GM12878 (cell line): ENCODE measurements around the gene PLEK2. TPM values are rescaled to one million over a fixed set of nuclear protein-coding genes. Genes with fewer than 3 reads are reported as not detected.

Experiments used
- ATAC-seq: fragments of 200-7000 bp; cut with Tn5 transposase; 3 replicates; pipeline ENCODE4 v1.9.1; 2020; ENCODE audit warnings: mild to moderate bottlenecking, moderate library complexity
- BruUV-seq: library from RNA; stranded (reverse); fragments of 400-500 nt; replicated peaks from 2 replicates; lab custom pipeline; 2021; lab: Mats Ljungman, UMichigan
- CTCF ChIA-PET: fragments of 300-600 bp; sonication (Branson Sonifier 250); formaldehyde crosslinking; extraction: SDS; loops from one replicate; lab custom pipeline; 2021; ENCODE audit warnings: inconsistent platforms; lab: Yijun Ruan, JAX
- POLR2A ChIA-PET: fragments of 350-600 bp; formaldehyde crosslinking; extraction: SDS; loops from one replicate; lab custom pipeline; 2021; ENCODE audit warnings: inconsistent platforms; lab: Charles Lee
- RAD21 ChIA-PET: fragments of 300-600 bp; sonication (Branson Sonifier 250); formaldehyde crosslinking; loops from one replicate; lab custom pipeline; 2023; ENCODE audit warnings: antibody characterized with exemption; ENCODE audit not compliant: unreplicated experiment; lab: Charles Lee
- SMC1A ChIA-PET: fragments of 300-600 bp; sonication (Branson Sonifier 250); formaldehyde crosslinking; loops from one replicate; lab custom pipeline; 2023; ENCODE audit not compliant: unreplicated experiment, uncharacterized antibody; lab: Charles Lee
- DNase-seq: peaks from one replicate; pipeline ENCODE4 v3.0.0-alpha.2; 2011; ENCODE audit warnings: low read depth, low spot score
- FAIRE-seq: peaks from 3 replicates; lab custom pipeline; 2011; peaks lifted over from hg19 to GRCh38; lab: Jason Lieb, UNC
- H2AFZ ChIP-seq: 2 replicates; pipeline ENCODE4 v1.6.0; 2011; ENCODE audit warnings: low read depth, low read length, control low read depth; ENCODE audit not compliant: control insufficient read depth
- H3K27ac ChIP-seq: 2 replicates; pipeline ENCODE4 v1.5.1; 2011; ENCODE audit warnings: control low read depth; ENCODE audit not compliant: control insufficient read depth, insufficient read depth
- H3K27me3 ChIP-seq, 2 experiments: replicated peaks in 1 of 2; 2 replicates each; pipeline versions ENCODE4 v1.6.0 to v1.6.1; 2011; ENCODE audit warnings: low read length in 1 of 2; ENCODE audit not compliant: control insufficient read depth in 2 of 2, insufficient read depth in 2 of 2
- H3K36me3 ChIP-seq, 2 experiments: 2 replicates each; pipeline ENCODE4 v1.5.1; 2011; ENCODE audit warnings: low read length in 1 of 2; ENCODE audit not compliant: control insufficient read depth in 2 of 2, insufficient read depth in 2 of 2
- H3K4me1 ChIP-seq: 2 replicates; pipeline ENCODE4 v1.6.1; 2011; ENCODE audit warnings: mild to moderate bottlenecking, low read length, moderate library complexity, mixed read lengths; ENCODE audit not compliant: control insufficient read depth, insufficient read depth
- H3K4me2 ChIP-seq: 2 replicates; pipeline ENCODE4 v1.6.0; 2011; ENCODE audit warnings: control low read depth; ENCODE audit not compliant: control insufficient read depth, insufficient read depth
- H3K4me3 ChIP-seq: fragments of 200-600 bp; sonication (generic); 2 replicates; pipeline ENCODE4 v1.5.1; 2016
- H3K79me2 ChIP-seq: 2 replicates; pipeline ENCODE4 v1.6.0; 2011; ENCODE audit warnings: low read length; ENCODE audit not compliant: control insufficient read depth, insufficient read depth
- H3K9ac ChIP-seq: 2 replicates; pipeline ENCODE4 v1.8.0; 2011; ENCODE audit warnings: low read length, control low read depth, mixed read lengths; ENCODE audit not compliant: control insufficient read depth, insufficient read depth
- H3K9me3 ChIP-seq: replicated peaks from 3 replicates; pipeline ENCODE4 v1.5.1; 2011; ENCODE audit warnings: mild to moderate bottlenecking, low read length; ENCODE audit not compliant: control insufficient read depth, insufficient read depth
- H4K20me1 ChIP-seq: 2 replicates; pipeline ENCODE4 v1.6.0; 2011; ENCODE audit not compliant: control insufficient read depth, insufficient read depth
- BCL11A ChIP-seq: IDR thresholded peaks from 2 replicates; pipeline ENCODE4 v1.6.1; 2011; ENCODE audit warnings: low read depth, low read length
- CREM ChIP-seq: IDR thresholded peaks from 2 replicates; pipeline ENCODE4 v1.6.1; 2014; ENCODE audit warnings: antibody characterized with exemption, low read depth
- EED ChIP-seq: sonication (generic); IDR thresholded peaks from 2 replicates; pipeline ENCODE4 v1.6.1; 2016; ENCODE audit warnings: antibody characterized with exemption, low read depth
- FOS ChIP-seq: IDR thresholded peaks from 3 replicates; pipeline ENCODE4 v1.6.1; 2011; ENCODE audit warnings: borderline replicate concordance; ENCODE audit not compliant: insufficient read length; ENCODE audit errors: extremely low read depth
- POLR2A ChIP-seq: IDR thresholded peaks from 2 replicates; pipeline ENCODE4 v1.6.1; 2011; ENCODE audit warnings: low read depth, mild to moderate bottlenecking, low read length
- RELB ChIP-seq: fragments of 450-650 bp; IDR thresholded peaks from 2 replicates; pipeline ENCODE4 v1.6.1; 2017; ENCODE audit warnings: low read depth, mild to moderate bottlenecking, moderate library complexity
- RUNX3 ChIP-seq: IDR thresholded peaks from 2 replicates; pipeline ENCODE4 v1.6.1; 2012; ENCODE audit warnings: low read length, inconsistent platforms
- SKIL ChIP-seq: fragments of 450-650 bp; IDR thresholded peaks from 2 replicates; pipeline ENCODE4 v1.6.1; 2017; ENCODE audit warnings: mild to moderate bottlenecking, low read depth, inconsistent platforms; ENCODE audit not compliant: poor library complexity, severe bottlenecking
- SMARCA5 ChIP-seq: fragments of 450-650 bp; IDR thresholded peaks from 2 replicates; pipeline ENCODE4 v1.6.1; 2017; ENCODE audit warnings: mild to moderate bottlenecking
- YY1 ChIP-seq: IDR thresholded peaks from 2 replicates; pipeline ENCODE4 v1.6.1; 2011; ENCODE audit warnings: low read depth, mild to moderate bottlenecking, low read length
- WGBS: methylation state at CpG from one replicate; pipeline ENCODE4 v1.1.6; 2016; ENCODE audit warnings: low lambda C conversion rate; ENCODE audit not compliant: insufficient replicate concordance, insufficient coverage; ENCODE audit errors: missing lambda C conversion rate; 5-methylcytosine and 5-hydroxymethylcytosine counted together
- in situ Hi-C: fragments of 300-500 bp; cut with MboI; formaldehyde crosslinking; loops from 9 replicates; pipeline ENCODE4 v1.14.3; 2018; ENCODE audit warnings: mixed read lengths
- intact Hi-C: fragments of 100-400 bp; cut with micrococcal nuclease; formaldehyde crosslinking; loops from one replicate; pipeline ENCODE4 v1.14.2; 2022; ENCODE audit not compliant: unreplicated experiment
- polyA plus RNA-seq, 11 experiments: library from polyadenylated mRNA; depleted of rRNA in 4 of 11; unstranded in 6 of 11; stranded (reverse) in 5 of 11; fragments of >200 nt; fragmentation: Nextera tagmentation in 4 of 11; fragmentation: Illumina TruSeq in 1 of 11; extraction: Ambion mirVana in 4 of 11; extraction: Trizol in 1 of 11; gene quantifications; 1 replicate in 1 of 11; 2 replicates in 10 of 11; pipeline versions ENCODE4 v1.2.1 to v1.2.3, GENCODE V29; 2011 to 2016; ENCODE audit warnings: inconsistent platforms in 2 of 11, missing spikeins in 2 of 11, low read depth in 1 of 11
- total RNA-seq, 4 experiments: library from RNA; depleted of rRNA in 3 of 4; stranded (reverse); fragments of >200 nt in 3 of 4; fragmentation: Illumina TruSeq in 1 of 4; extraction: Trizol in 1 of 4; gene quantifications; 2 replicates each; pipeline versions ENCODE4 v1.2.1 to v1.2.3, GENCODE V29; 2013 to 2021

PLEK2 gene
- total and polyA plus RNA-seq, 10 of the 15 experiments (the other 5 are each of a cell fraction or from before 2014, with no cell fraction given): 0.08 to 0.20 TPM; not detected in 8

- Histone ChIP-seq H4K20me1 (no peaks in the 10 kb centered on the region), H2AFZ (no peak overlapping the region), H3K9ac (no peak overlapping the region), H3K4me1 (no peaks in the 10 kb centered on the region), H3K27me3 (no peaks in the 10 kb centered on the region), H3K36me3 (peaks cover 10 to 39% of the 10 kb centered on the region in 2 experiments), H3K4me2 (no peak overlapping the region), H3K27ac (no peak overlapping the region; the same call in 1 of the 2 replicates), H3K9me3 (no peaks in the 10 kb centered on the region), H3K4me3 (no peak overlapping the region), H3K79me2 (peaks cover 6% of the 10 kb centered on the region)
- DNase-seq (peak; percentile 15), FAIRE-seq (peak; percentile 57), ATAC-seq (peak; percentile 91)
- ChIA-PET POLR2A (no interaction called here), RAD21 (no interaction called here), CTCF (no interaction called here), SMC1A (interaction anchor here (1.7 kb wide), 1 partner anchor 16 kb away, joined by 3 read pairs; no protein-coding TSS in a partner anchor)
- 69% methylated on average over 2 of the region's 2 CpGs for WGBS
- intact Hi-C loops (no loop called here), in situ Hi-C loops (no loop called here)
- no peak for TF ChIP-seq BCL11A
- 0 out of 2 replicates have a peak, but pooled peaks have one; percentile 5 for TF ChIP-seq RUNX3
- no peak for TF ChIP-seq FOS
- TF ChIP-seq RELB: peak; percentile 51; the same call in 1 of the 2 replicates
- TF ChIP-seq YY1: 0 out of 2 replicates have a peak, but pooled peaks have one; percentile 41
- no peak for TF ChIP-seq CREM
- TF ChIP-seq SKIL: no peak
- peak; percentile 92; the same call in 1 of the 2 replicates for TF ChIP-seq SMARCA5
- no peak for TF ChIP-seq POLR2A
- TF ChIP-seq EED: no peak
- no TSS peak for BruUV-seq
These were observed 38.6 kb downstream of the PLEK2 start for GRCh38 chr14:67373347-67373746.
